Mesothelial cell of epicardium (in vitro differentiated cells): ENCODE data around the gene ELF1. TPM values are rescaled to one million over a fixed set of nuclear protein-coding genes. Genes with fewer than 3 reads are reported as not detected.
A peak's percentile ranks its signal among the peaks of the same experiment; 100 is the strongest.
"Not testable (repeated sequence)": the region's sequence is repeated elsewhere in the genome, so short reads cannot be mapped to it uniquely, and the experiment has no call there.

ENCODE experiments used
- DNase-seq, 2 experiments: peaks; one replicate each; pipeline ENCODE4 v3.0.0; 2021; ENCODE audit warnings: low spot score in 2 of 2; ENCODE audit not compliant: unreplicated experiment in 2 of 2
- H3K27ac Mint-ChIP-seq: 2 replicates; pipeline ENCODE4 v1.8.0; 2021; ENCODE audit warnings: mixed read lengths
- H3K27me3 Mint-ChIP-seq: 2 replicates; pipeline ENCODE4 v1.8.0; 2021; ENCODE audit warnings: low read depth, mixed read lengths
- H3K36me3 Mint-ChIP-seq: 2 replicates; pipeline ENCODE4 v1.8.0; 2021; ENCODE audit warnings: mixed read lengths
- H3K4me1 Mint-ChIP-seq: 2 replicates; pipeline ENCODE4 v1.8.0; 2021; ENCODE audit warnings: mixed read lengths
- H3K4me3 Mint-ChIP-seq: 2 replicates; pipeline ENCODE4 v1.8.0; 2021; ENCODE audit warnings: mild to moderate bottlenecking, moderate library complexity, mixed read lengths
- H3K9me3 Mint-ChIP-seq: 2 replicates; pipeline ENCODE4 v1.8.0; 2021; ENCODE audit warnings: mixed read lengths
- total RNA-seq: library from RNA; stranded (reverse); gene quantifications from 3 replicates; pipeline ENCODE4 v1.2.1, GENCODE V29; 2021
- TF ChIP-seq, protein P1 (sequence below): fragments of 200-600 bp; sonication (generic); IDR thresholded peaks from one replicate; pipeline ENCODE4 v1.5.0; 2021; ENCODE audit warnings: antibody characterized with exemption; ENCODE audit not compliant: unreplicated experiment

Gene ELF1
- total RNA-seq, 1 donor from 2014 or later: 76.9 TPM

DNA sequence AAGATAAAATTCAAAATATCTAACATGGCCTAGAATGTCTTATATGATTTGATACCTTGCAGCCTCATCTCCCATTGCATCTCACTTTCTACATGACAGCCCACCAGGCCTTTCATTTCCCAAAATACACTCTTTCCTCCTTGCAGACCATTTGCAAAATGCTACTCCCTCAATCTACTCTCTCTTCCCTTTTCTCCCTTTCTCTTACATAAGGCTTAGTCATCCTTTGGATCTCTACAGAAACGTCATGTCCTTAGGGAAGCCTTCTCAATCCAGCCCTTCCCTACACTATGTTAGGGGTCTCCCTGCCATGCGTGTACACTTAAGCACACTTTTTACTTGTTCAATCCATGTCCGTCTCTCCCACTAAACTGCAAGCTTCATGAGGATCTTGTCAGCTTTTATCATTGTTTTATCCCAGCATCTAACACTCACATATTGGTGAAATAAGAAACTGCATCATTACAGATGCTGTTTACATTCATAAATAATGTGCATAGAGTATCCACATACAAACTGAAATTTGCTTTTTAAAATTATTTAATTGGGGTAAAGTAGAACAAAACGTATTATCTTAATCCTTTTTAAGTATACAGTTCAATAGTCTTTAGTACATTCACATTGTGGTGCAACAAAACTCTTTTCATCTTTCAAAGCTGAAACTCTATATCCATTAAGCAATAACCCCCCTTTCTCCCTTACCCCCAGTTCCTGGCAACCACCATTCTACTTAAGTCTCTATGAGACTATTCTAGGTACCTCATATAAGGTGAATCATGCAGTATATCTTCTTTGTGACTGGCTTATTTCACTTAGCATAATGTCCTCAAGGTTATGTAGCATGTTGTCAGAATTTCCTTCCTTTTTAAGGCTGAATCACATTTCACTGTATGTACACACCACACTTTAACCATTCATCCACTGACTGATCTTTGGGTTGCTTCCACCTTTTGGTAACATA is 30.6 kb upstream of the ELF1 start:
- H3K36me3 Mint-ChIP-seq: peaks cover 48% of the 10 kb centered on the region
- no peaks in the 10 kb centered on the region for H3K27me3 Mint-ChIP-seq
- TF ChIP-seq, protein P1, sequence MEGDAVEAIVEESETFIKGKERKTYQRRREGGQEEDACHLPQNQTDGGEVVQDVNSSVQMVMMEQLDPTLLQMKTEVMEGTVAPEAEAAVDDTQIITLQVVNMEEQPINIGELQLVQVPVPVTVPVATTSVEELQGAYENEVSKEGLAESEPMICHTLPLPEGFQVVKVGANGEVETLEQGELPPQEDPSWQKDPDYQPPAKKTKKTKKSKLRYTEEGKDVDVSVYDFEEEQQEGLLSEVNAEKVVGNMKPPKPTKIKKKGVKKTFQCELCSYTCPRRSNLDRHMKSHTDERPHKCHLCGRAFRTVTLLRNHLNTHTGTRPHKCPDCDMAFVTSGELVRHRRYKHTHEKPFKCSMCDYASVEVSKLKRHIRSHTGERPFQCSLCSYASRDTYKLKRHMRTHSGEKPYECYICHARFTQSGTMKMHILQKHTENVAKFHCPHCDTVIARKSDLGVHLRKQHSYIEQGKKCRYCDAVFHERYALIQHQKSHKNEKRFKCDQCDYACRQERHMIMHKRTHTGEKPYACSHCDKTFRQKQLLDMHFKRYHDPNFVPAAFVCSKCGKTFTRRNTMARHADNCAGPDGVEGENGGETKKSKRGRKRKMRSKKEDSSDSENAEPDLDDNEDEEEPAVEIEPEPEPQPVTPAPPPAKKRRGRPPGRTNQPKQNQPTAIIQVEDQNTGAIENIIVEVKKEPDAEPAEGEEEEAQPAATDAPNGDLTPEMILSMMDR: no peak
- H3K27ac Mint-ChIP-seq: no peak overlapping the region
- no peak for DNase-seq
- H3K9me3 Mint-ChIP-seq: peaks cover 40% of the 10 kb centered on the region
- no peak overlapping the region for H3K4me3 Mint-ChIP-seq
- peaks cover 10% of the 10 kb centered on the region for H3K4me1 Mint-ChIP-seq

DNA sequence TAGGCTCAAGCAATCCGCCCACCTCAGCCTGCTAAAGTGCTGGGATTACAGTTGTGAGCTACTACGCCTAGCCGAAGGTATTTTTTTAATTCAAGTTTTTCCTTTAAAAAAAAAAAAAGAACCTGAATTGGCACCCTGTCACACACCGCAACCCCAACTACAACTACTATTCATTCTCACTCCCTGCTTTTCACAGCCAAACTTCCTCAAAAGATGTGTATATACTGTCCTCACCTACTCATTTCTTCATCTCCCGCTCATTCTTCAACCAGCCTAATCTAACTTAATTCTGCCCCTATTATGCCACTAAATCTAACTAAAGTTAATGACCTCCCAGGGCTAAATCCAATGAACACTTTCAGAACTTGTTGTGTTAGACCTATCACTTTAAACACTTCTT is 29.5 kb upstream of the ELF1 start:
- H3K27me3 Mint-ChIP-seq: no peaks in the 10 kb centered on the region
- peaks cover 3% of the 10 kb centered on the region for H3K4me1 Mint-ChIP-seq
- no peak for DNase-seq
- H3K27ac Mint-ChIP-seq: no peak overlapping the region
- peaks cover 57% of the 10 kb centered on the region for H3K36me3 Mint-ChIP-seq
- no peak overlapping the region for H3K4me3 Mint-ChIP-seq
- TF ChIP-seq, protein P1: no peak
- H3K9me3 Mint-ChIP-seq: peaks cover 49% of the 10 kb centered on the region

DNA sequence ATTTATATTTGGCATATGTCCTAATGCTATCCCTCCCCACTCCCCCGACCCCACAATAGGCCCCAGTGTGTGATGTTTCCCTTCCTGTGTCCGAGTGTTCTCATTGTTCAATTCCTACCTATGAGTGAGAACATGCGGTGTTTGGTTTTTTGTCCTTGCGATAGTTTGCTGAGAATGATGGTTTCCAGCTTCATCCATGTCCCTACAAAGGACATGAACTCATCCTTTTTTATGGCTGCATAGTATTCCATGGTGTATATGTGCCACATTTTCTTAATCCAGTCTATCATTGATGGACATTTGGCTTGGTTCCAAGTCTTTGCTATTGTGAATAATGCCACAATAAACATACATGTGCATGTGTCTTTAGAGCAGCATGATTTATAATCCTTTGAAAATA is 23.3 kb upstream of the ELF1 start:
- Mint-ChIP-seq H3K9me3 (peaks cover 55% of the 10 kb centered on the region), H3K36me3 (peaks cover 48% of the 10 kb centered on the region)
- H3K4me1 Mint-ChIP-seq, H3K4me3 Mint-ChIP-seq, H3K27ac Mint-ChIP-seq, H3K27me3 Mint-ChIP-seq, DNase-seq: not testable (repeated sequence)

DNA sequence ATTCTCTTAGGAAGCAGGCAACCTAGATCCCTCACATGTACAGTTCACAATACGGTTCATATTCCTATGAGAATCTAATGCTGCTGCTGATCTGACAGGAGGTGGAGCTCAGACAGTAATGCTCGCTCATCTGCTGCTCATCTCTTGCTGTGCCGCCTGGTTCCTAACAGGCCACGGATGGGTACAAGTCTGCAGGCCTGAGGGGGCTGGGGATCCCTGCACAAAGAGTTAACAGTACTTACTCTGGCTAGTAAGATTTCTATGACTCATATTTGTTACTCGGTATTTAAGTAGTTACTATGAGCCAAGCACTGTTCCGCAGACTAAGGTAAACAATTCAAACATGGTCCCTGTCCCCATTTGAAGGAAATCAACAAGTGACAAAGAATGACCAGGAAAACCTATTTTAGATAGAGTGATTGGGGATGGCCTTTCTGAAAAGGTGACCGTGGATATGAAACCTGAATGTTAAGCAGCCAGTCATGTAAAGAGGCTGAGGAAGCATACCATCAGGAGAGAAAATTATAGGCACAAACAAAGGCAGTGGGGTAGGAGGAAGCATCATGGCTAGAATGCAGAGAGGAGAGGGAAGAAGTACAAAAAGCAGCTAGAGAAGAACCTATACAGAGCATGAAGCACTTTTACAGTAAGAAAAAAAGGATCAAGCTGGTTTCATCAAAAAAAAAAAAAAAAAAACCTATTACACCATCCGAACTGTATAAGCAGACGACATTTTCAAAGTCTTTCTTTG is 21.6 kb upstream of the ELF1 start:
- H3K9me3 Mint-ChIP-seq: peaks cover 38% of the 10 kb centered on the region
- no peaks in the 10 kb centered on the region for H3K27me3 Mint-ChIP-seq
- DNase-seq: no peak
- H3K4me1 Mint-ChIP-seq: no peaks in the 10 kb centered on the region
- H3K27ac Mint-ChIP-seq: no peak overlapping the region
- H3K36me3 Mint-ChIP-seq: peaks cover 38% of the 10 kb centered on the region
- H3K4me3 Mint-ChIP-seq: no peak overlapping the region
- TF ChIP-seq, protein P1: no peak

DNA sequence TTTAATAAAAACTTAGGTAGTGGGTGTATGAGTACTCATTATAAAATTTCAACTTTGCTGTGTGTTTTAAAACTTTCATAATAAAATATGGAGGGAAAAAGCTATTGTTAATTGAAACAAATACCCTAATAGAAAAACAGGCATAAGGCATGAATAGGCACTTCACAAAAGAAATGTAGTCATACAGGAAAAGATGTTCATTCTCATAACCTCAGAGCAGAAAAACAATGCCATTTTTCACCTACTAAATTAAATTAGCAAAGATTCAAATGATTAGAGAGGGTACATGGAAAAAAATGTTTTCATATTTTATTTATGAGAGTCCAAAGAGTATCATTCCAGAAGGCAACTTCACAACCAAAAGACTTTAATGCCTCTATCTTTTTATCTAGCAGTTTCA is 20.6 kb upstream of the ELF1 start:
- peaks cover 28% of the 10 kb centered on the region for H3K9me3 Mint-ChIP-seq
- H3K36me3 Mint-ChIP-seq: peaks cover 30% of the 10 kb centered on the region
- TF ChIP-seq, protein P1: no peak

DNA sequence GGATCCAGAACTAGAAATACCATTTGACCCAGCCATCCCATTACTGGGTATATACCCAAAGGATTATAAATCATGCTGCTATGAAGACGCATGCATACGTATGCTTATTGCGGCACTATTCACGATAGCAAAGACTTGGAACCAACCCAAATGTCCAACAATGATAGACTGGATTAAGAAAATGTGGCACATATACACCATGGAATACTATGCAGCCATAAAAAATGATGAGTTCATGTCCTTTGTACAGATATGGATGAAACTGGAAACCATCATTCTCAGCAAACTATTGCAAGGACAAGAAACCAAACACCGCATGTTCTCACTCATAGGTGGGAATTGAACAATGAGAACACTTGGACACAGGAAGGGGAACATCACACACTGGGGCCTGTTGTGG is 17.4 kb upstream of the ELF1 start:
- not testable (repeated sequence) for DNase-seq, H3K27ac Mint-ChIP-seq, H3K27me3 Mint-ChIP-seq, H3K4me3 Mint-ChIP-seq, H3K4me1 Mint-ChIP-seq
- Mint-ChIP-seq H3K36me3 (peaks cover 19% of the 10 kb centered on the region), H3K9me3 (peaks cover 15% of the 10 kb centered on the region)

More for the DNA sequence above, 20.6 kb upstream of the ELF1 start:
- DNase-seq: no peak
- H3K27me3 Mint-ChIP-seq: no peaks in the 10 kb centered on the region
- peaks cover 4% of the 10 kb centered on the region for H3K4me1 Mint-ChIP-seq
- peak overlapping the region; percentile 31 for H3K27ac Mint-ChIP-seq
- H3K4me3 Mint-ChIP-seq: no peak overlapping the region
